Measurements from ENCODE around the gene FSIP1.

Gene FSIP1

DNA sequence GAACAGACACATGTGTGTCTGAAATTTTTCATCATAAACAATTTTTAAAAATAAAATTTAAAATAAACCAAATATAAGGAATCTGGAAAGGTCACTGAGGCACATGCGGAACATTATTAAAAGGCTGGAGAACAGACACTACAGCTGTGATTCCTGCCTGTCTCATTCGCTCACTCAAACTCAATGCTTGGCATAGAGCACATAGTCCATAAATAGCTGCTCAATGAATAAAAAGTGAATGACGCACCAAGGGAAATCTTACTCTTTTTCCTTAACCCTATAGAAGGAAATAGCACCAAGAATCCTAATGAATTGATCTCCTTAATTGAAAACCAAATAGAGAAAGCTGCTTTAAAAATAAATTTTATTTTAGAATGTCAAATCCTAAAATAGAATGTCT lies 98.4 kb downstream of the FSIP1 start:
- in situ Hi-C loops (cut with MboI; ENCODE audit: low sequenced_read_pairs, unreplicated experiment), result no loop called here
- TF ChIP-seq, protein P1, sequence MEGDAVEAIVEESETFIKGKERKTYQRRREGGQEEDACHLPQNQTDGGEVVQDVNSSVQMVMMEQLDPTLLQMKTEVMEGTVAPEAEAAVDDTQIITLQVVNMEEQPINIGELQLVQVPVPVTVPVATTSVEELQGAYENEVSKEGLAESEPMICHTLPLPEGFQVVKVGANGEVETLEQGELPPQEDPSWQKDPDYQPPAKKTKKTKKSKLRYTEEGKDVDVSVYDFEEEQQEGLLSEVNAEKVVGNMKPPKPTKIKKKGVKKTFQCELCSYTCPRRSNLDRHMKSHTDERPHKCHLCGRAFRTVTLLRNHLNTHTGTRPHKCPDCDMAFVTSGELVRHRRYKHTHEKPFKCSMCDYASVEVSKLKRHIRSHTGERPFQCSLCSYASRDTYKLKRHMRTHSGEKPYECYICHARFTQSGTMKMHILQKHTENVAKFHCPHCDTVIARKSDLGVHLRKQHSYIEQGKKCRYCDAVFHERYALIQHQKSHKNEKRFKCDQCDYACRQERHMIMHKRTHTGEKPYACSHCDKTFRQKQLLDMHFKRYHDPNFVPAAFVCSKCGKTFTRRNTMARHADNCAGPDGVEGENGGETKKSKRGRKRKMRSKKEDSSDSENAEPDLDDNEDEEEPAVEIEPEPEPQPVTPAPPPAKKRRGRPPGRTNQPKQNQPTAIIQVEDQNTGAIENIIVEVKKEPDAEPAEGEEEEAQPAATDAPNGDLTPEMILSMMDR (IDR thresholded peaks at IDR 0.05; ENCODE audit: borderline replicate concordance, control extremely low read depth, extremely low read depth, insufficient read depth, missing control alignments), result no peak
- DNase-seq (ENCODE audit: low spot score), result no peak

DNA sequence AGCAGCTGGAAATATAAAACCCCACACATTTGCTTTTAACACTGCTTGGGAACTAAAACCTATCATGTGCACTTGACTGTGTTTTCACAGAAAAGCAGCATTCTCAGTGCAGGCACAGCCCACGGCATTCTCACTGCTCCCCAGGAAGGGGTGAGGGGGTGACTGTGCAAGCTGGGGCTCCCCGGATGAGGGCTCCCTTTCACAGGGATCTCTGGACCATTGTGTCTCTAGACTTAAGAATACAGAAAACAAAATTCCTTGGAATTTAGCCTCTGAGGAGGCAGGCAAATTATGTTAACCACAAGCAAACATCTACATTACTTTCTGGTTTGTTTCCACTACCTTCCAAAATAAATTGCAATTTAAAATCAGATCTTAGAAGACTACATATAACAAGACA lies 100.3 kb downstream of the FSIP1 start:
- in situ Hi-C loops (cut with MboI; ENCODE audit: low sequenced_read_pairs, unreplicated experiment), result no loop called here
- DNase-seq (ENCODE audit: low spot score), result no peak
- TF ChIP-seq, protein P1 (IDR thresholded peaks at IDR 0.05; ENCODE audit: borderline replicate concordance, control extremely low read depth, extremely low read depth, insufficient read depth, missing control alignments), result no peak

DNA sequence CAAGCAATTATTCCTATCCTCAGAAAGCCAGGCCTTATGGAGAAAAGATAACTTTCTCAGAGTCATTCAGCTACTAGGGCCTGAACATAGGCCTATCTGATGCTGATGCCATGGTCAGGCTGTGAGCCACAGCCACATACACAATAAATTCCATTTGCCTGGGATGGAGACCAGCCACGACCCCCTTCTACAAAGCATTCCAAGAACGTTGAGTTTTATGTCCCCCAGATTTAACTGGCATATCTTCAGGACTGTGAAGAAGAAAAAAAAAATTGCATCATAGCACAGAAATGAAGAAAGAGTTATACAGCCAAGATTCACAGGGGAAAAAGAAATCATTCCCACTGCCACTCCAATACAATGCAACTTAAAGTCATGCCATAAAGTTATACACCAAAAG lies 101.8 kb downstream of the FSIP1 start:
- no peak for DNase-seq (ENCODE audit: low spot score)
- in situ Hi-C loops (cut with MboI; ENCODE audit: low sequenced_read_pairs, unreplicated experiment), result no loop called here
- TF ChIP-seq, protein P1 (IDR thresholded peaks at IDR 0.05; ENCODE audit: borderline replicate concordance, control extremely low read depth, extremely low read depth, insufficient read depth, missing control alignments), result no peak

DNA sequence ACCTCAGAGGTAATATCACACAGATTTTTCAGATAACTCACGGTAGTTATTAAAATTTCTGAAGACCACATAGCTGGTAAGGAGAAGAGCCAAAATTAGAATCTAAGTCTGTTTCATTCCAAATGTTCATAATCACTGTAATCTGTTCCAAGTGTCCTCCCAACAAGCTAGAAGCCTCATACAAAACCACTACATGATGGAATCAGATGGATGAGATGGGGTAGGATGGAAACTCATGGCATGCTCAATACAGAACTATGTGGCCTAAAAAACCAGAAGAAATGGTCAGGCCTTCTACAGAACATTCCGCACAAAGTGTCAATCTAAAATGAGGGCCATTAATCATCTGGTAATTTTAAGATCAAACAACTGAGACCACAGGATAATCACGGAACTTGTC lies 110.0 kb downstream of the FSIP1 start:
- TF ChIP-seq, protein P1 (IDR thresholded peaks at IDR 0.05; ENCODE audit: borderline replicate concordance, control extremely low read depth, extremely low read depth, insufficient read depth, missing control alignments), result no peak
- DNase-seq (ENCODE audit: low spot score), result no peak
- in situ Hi-C loops (cut with MboI; ENCODE audit: low sequenced_read_pairs, unreplicated experiment), result no loop called here

DNA sequence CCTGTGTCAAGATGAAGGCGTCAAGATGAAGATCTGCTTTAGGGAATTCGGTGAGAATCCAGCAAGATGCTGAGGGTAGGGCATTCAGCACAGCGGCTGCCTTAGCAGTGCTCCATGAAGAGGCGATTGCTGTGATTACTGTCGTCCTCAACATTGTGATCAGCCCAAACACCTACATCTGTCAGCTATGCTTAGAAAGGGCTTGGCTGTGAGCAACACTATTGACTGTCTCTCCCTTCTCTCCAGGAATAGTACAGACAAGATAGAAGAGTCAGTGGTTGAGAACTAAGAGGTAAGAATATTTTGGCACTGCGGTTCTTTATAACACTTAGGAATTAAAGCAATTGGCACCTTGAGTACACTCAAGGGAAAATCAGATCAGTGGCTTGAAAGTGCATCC lies 110.5 kb downstream of the FSIP1 start:
- no peak for DNase-seq (ENCODE audit: low spot score)
- in situ Hi-C loops (cut with MboI; ENCODE audit: low sequenced_read_pairs, unreplicated experiment), result no loop called here
- TF ChIP-seq, protein P1 (IDR thresholded peaks at IDR 0.05; ENCODE audit: borderline replicate concordance, control extremely low read depth, extremely low read depth, insufficient read depth, missing control alignments), result no peak

DNA sequence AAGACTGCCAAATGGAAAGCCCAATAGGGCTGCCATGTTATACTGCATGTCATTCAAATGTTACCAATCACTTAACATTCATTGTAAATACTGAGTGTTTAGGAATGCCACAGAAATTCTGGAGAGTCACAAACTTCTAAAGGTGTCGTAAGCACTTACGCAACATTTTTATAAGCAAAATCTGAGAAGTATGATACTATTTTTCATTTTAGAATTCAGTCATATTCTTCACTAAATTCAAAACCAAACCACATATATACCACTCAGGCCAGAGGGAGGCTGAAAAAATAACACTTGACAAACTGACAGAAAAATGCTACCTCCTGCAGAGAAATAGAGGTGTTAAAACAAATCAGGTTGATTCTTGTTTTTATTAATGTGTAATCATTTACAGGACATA lies 112.0 kb downstream of the FSIP1 start:
- DNase-seq (ENCODE audit: low spot score), result no peak
- TF ChIP-seq, protein P1 (IDR thresholded peaks at IDR 0.05; ENCODE audit: borderline replicate concordance, control extremely low read depth, extremely low read depth, insufficient read depth, missing control alignments), result no peak
- in situ Hi-C loops (cut with MboI; ENCODE audit: low sequenced_read_pairs, unreplicated experiment), result no loop called here

DNA sequence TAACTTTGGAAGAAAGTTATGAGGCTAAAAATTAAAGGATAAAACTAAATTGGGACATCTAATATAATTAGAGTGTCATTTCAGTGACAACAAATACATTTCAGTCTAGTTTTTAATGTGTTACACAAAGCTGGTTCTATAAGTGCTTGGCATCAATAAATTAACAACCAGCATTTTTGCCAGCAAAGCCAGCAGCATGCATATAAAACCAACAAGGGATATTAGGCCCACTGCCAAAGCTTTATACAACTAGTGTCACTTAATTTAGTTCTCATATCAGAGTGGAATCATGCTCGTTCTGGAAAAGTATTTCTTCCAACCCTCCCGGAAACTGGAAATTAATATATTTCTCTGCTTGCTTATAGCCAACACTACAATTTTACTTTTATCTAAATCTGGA lies 113.0 kb downstream of the FSIP1 start:
- no peak for DNase-seq (ENCODE audit: low spot score)
- in situ Hi-C loops (cut with MboI; ENCODE audit: low sequenced_read_pairs, unreplicated experiment), result no loop called here
- TF ChIP-seq, protein P1 (IDR thresholded peaks at IDR 0.05; ENCODE audit: borderline replicate concordance, control extremely low read depth, extremely low read depth, insufficient read depth, missing control alignments), result no peak
